GM23338 (cell line): Measurements from ENCODE around the gene HHAT. TPM values are rescaled to one million over a fixed set of nuclear protein-coding genes. Genes with fewer than 3 reads are reported as not detected.

Experiments used
- ATAC-seq: fragments of 200-7000 bp; cut with Tn5 transposase; 3 replicates; pipeline ENCODE4 v1.9.1; 2020
- DNase-seq: peaks from one replicate; pipeline ENCODE4 v3.0.0-alpha.2; 2015; ENCODE audit warnings: low spot score
- H2AFZ ChIP-seq: fragments of 200-600 bp; sonication (generic); 2 replicates; pipeline ENCODE4 v1.8.0; 2016; ENCODE audit warnings: antibody characterized with exemption, mild to moderate bottlenecking, moderate library complexity
- H3F3A ChIP-seq: fragments of 200-600 bp; sonication (generic); replicated peaks from 2 replicates; pipeline ENCODE4 v1.8.0; 2017; ENCODE audit warnings: antibody characterized with exemption, mixed run types, low read depth
- H3K27ac ChIP-seq: fragments of 200-600 bp; sonication (generic); 2 replicates; pipeline ENCODE4 v1.6.1; 2016; ENCODE audit warnings: low read depth
- H3K27me3 ChIP-seq: fragments of 200-600 bp; sonication (generic); 2 replicates; pipeline ENCODE4 v1.8.0; 2016; ENCODE audit warnings: mild to moderate bottlenecking, mixed run types, moderate library complexity; ENCODE audit not compliant: insufficient read depth
- H3K36me3 ChIP-seq: fragments of 200-600 bp; sonication (generic); 2 replicates; pipeline ENCODE4 v1.8.0; 2016; ENCODE audit warnings: mild to moderate bottlenecking; ENCODE audit not compliant: insufficient read depth
- H3K4me1 ChIP-seq: fragments of 200-600 bp; sonication (generic); 2 replicates; pipeline ENCODE4 v1.8.0; 2016; ENCODE audit warnings: mild to moderate bottlenecking, moderate library complexity; ENCODE audit not compliant: insufficient read depth
- H3K4me2 ChIP-seq: fragments of 200-600 bp; sonication (generic); 2 replicates; pipeline ENCODE4 v1.7.1; 2017; ENCODE audit warnings: mixed run types
- H3K4me3 ChIP-seq: fragments of 200-600 bp; sonication (generic); 2 replicates; pipeline ENCODE4 v1.6.1; 2016; ENCODE audit warnings: mixed run types
- H3K79me2 ChIP-seq: fragments of 200-600 bp; sonication (generic); replicated peaks from 2 replicates; pipeline ENCODE4 v1.8.0; 2017; ENCODE audit warnings: mild to moderate bottlenecking; ENCODE audit not compliant: insufficient read depth
- H3K9me2 ChIP-seq: fragments of 200-600 bp; sonication (generic); 2 replicates; pipeline ENCODE4 v1.8.0; 2017; ENCODE audit not compliant: insufficient read depth
- H4K20me1 ChIP-seq: fragments of 200-600 bp; sonication (generic); replicated peaks from 2 replicates; pipeline ENCODE4 v1.8.0; 2017; ENCODE audit warnings: mild to moderate bottlenecking; ENCODE audit not compliant: insufficient read depth
- H3K27ac Mint-ChIP-seq: 2 replicates; pipeline ENCODE4 v1.8.0; 2020; ENCODE audit warnings: inconsistent platforms, mild to moderate bottlenecking, moderate library complexity, mixed read lengths
- H3K27me3 Mint-ChIP-seq: 3 replicates; pipeline ENCODE4 v1.8.0; 2022; ENCODE audit warnings: low read depth, mild to moderate bottlenecking, moderate library complexity, mixed read lengths, inconsistent platforms; ENCODE audit not compliant: insufficient read depth, poor library complexity
- H3K36me3 Mint-ChIP-seq: 3 replicates; pipeline ENCODE4 v1.8.0; 2021; ENCODE audit warnings: low read depth, mild to moderate bottlenecking, inconsistent platforms, moderate library complexity, mixed read lengths
- H3K4me1 Mint-ChIP-seq: 3 replicates; pipeline ENCODE4 v1.8.0; 2020; ENCODE audit warnings: mild to moderate bottlenecking, inconsistent platforms, mixed read lengths
- H3K4me3 Mint-ChIP-seq: 3 replicates; pipeline ENCODE4 v1.8.0; 2021; ENCODE audit warnings: moderate library complexity, mild to moderate bottlenecking, inconsistent platforms, mixed read lengths
- H3K9me3 Mint-ChIP-seq: 3 replicates; pipeline ENCODE4 v1.8.0; 2020; ENCODE audit warnings: moderate library complexity, mild to moderate bottlenecking, inconsistent platforms, mixed read lengths
- CREB1 ChIP-seq: fragments of 250-450 bp; sonication (Bioruptor Pico); IDR thresholded peaks from 2 replicates; pipeline ENCODE4 v1.5.0; 2020; ENCODE audit warnings: low read depth, mild to moderate bottlenecking, moderate library complexity
- ETS1 ChIP-seq: IDR thresholded peaks from 2 replicates; pipeline ENCODE4 v1.6.1; 2016; ENCODE audit warnings: antibody characterized with exemption
- EZH2phosphoT487 ChIP-seq: fragments of 200-600 bp; sonication (generic); IDR thresholded peaks from one replicate; pipeline ENCODE4 v1.8.1; 2018; ENCODE audit warnings: antibody characterized with exemption; ENCODE audit not compliant: unreplicated experiment
- NANOG ChIP-seq: IDR thresholded peaks from 2 replicates; pipeline ENCODE4 v1.6.1; 2016; ENCODE audit warnings: antibody characterized with exemption, borderline replicate concordance
- STAT1 ChIP-seq: IDR thresholded peaks from one replicate; pipeline ENCODE4 v1.6.1; 2016; ENCODE audit warnings: antibody characterized with exemption; ENCODE audit not compliant: unreplicated experiment
- ZNF114 ChIP-seq: fragments of 250-450 bp; sonication (Bioruptor Pico); IDR thresholded peaks from 2 replicates; pipeline ENCODE4 v1.5.0; 2020; ENCODE audit warnings: mild to moderate bottlenecking, moderate library complexity
- ZNF331 ChIP-seq: fragments of 250-450 bp; sonication (Bioruptor Pico); IDR thresholded peaks from 2 replicates; pipeline ENCODE4 v1.5.0; 2020; ENCODE audit warnings: low read depth, mild to moderate bottlenecking, moderate library complexity
- polyA plus RNA-seq: library from polyadenylated mRNA; unstranded; fragments of >200 nt; fragmentation: Nextera tagmentation; extraction: Ambion mirVana; gene quantifications from 2 replicates; pipeline ENCODE4 v1.2.1, GENCODE V29; 2016
- total RNA-seq: library from RNA; depleted of rRNA; stranded (reverse); fragments of >200 nt; shearing (Covaris generic); gene quantifications from 2 replicates; pipeline ENCODE4 v1.2.3, GENCODE V29; 2014
- TF ChIP-seq, protein P1 (sequence below): IDR thresholded peaks from one replicate; pipeline ENCODE4 v1.6.1; 2018; ENCODE audit warnings: antibody characterized with exemption; ENCODE audit not compliant: unreplicated experiment
- TF ChIP-seq, protein P2 (sequence below): fragments of 250-450 bp; sonication (Bioruptor Pico); IDR thresholded peaks from 2 replicates; pipeline ENCODE4 v1.5.0; 2020; ENCODE audit warnings: mild to moderate bottlenecking, moderate library complexity

HHAT gene
- total and polyA plus RNA-seq, 2 experiments from 2014 or later: 0.11 to 0.66 TPM

GRCh38 chr1:210598135-210598652 is 269.5 kb downstream of the HHAT start:
- no peak overlapping the region for H3K4me3 Mint-ChIP-seq

More at GRCh38 chr1:210598135-210598652, 269.5 kb downstream of the HHAT start:
- TF ChIP-seq CREB1 (CRISPR knock-in tag): no peak
- TF ChIP-seq ZNF331 (CRISPR knock-in tag): no peak
- TF ChIP-seq NANOG: no peak
- no peak for TF ChIP-seq ZNF114
- TF ChIP-seq, protein P1, sequence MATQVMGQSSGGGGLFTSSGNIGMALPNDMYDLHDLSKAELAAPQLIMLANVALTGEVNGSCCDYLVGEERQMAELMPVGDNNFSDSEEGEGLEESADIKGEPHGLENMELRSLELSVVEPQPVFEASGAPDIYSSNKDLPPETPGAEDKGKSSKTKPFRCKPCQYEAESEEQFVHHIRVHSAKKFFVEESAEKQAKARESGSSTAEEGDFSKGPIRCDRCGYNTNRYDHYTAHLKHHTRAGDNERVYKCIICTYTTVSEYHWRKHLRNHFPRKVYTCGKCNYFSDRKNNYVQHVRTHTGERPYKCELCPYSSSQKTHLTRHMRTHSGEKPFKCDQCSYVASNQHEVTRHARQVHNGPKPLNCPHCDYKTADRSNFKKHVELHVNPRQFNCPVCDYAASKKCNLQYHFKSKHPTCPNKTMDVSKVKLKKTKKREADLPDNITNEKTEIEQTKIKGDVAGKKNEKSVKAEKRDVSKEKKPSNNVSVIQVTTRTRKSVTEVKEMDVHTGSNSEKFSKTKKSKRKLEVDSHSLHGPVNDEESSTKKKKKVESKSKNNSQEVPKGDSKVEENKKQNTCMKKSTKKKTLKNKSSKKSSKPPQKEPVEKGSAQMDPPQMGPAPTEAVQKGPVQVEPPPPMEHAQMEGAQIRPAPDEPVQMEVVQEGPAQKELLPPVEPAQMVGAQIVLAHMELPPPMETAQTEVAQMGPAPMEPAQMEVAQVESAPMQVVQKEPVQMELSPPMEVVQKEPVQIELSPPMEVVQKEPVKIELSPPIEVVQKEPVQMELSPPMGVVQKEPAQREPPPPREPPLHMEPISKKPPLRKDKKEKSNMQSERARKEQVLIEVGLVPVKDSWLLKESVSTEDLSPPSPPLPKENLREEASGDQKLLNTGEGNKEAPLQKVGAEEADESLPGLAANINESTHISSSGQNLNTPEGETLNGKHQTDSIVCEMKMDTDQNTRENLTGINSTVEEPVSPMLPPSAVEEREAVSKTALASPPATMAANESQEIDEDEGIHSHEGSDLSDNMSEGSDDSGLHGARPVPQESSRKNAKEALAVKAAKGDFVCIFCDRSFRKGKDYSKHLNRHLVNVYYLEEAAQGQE: no peak
- no peak for TF ChIP-seq EZH2phosphoT487
- TF ChIP-seq, protein P2, sequence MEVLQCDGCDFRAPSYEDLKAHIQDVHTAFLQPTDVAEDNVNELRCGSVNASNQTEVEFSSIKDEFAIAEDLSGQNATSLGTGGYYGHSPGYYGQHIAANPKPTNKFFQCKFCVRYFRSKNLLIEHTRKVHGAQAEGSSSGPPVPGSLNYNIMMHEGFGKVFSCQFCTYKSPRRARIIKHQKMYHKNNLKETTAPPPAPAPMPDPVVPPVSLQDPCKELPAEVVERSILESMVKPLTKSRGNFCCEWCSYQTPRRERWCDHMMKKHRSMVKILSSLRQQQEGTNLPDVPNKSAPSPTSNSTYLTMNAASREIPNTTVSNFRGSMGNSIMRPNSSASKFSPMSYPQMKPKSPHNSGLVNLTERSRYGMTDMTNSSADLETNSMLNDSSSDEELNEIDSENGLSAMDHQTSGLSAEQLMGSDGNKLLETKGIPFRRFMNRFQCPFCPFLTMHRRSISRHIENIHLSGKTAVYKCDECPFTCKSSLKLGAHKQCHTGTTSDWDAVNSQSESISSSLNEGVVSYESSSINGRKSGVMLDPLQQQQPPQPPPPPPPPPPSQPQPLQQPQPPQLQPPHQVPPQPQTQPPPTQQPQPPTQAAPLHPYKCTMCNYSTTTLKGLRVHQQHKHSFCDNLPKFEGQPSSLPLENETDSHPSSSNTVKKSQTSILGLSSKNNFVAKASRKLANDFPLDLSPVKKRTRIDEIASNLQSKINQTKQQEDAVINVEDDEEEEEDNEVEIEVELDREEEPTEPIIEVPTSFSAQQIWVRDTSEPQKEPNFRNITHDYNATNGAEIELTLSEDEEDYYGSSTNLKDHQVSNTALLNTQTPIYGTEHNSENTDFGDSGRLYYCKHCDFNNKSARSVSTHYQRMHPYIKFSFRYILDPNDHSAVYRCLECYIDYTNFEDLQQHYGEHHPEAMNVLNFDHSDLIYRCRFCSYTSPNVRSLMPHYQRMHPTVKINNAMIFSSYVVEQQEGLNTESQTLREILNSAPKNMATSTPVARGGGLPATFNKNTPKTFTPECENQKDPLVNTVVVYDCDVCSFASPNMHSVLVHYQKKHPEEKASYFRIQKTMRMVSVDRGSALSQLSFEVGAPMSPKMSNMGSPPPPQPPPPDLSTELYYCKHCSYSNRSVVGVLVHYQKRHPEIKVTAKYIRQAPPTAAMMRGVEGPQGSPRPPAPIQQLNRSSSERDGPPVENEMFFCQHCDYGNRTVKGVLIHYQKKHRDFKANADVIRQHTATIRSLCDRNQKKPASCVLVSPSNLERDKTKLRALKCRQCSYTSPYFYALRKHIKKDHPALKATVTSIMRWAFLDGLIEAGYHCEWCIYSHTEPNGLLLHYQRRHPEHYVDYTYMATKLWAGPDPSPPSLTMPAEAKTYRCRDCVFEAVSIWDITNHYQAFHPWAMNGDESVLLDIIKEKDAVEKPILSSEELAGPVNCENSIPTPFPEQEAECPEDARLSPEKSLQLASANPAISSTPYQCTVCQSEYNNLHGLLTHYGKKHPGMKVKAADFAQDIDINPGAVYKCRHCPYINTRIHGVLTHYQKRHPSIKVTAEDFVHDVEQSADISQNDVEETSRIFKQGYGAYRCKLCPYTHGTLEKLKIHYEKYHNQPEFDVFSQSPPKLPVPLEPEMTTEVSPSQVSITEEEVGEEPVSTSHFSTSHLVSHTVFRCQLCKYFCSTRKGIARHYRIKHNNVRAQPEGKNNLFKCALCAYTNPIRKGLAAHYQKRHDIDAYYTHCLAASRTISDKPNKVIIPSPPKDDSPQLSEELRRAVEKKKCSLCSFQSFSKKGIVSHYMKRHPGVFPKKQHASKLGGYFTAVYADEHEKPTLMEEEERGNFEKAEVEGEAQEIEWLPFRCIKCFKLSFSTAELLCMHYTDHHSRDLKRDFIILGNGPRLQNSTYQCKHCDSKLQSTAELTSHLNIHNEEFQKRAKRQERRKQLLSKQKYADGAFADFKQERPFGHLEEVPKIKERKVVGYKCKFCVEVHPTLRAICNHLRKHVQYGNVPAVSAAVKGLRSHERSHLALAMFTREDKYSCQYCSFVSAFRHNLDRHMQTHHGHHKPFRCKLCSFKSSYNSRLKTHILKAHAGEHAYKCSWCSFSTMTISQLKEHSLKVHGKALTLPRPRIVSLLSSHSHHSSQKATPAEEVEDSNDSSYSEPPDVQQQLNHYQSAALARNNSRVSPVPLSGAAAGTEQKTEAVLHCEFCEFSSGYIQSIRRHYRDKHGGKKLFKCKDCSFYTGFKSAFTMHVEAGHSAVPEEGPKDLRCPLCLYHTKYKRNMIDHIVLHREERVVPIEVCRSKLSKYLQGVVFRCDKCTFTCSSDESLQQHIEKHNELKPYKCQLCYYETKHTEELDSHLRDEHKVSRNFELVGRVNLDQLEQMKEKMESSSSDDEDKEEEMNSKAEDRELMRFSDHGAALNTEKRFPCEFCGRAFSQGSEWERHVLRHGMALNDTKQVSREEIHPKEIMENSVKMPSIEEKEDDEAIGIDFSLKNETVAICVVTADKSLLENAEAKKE (CRISPR knock-in tag): no peak
- TF ChIP-seq ETS1: no peak
- TF ChIP-seq STAT1: no peak
- DNase-seq (no peak), ATAC-seq (no peak)
- no peak overlapping the region for H3K27ac ChIP-seq
- Mint-ChIP-seq H3K27me3 (peaks cover 2% of the 10 kb centered on the region), H3K27ac (peak overlapping the region; percentile 28), H3K36me3 (no peaks in the 10 kb centered on the region), H3K4me1 (no peaks in the 10 kb centered on the region), H3K9me3 (no peaks in the 10 kb centered on the region)
- H3F3A ChIP-seq: no peaks in the 10 kb centered on the region
- H4K20me1 ChIP-seq: no peaks in the 10 kb centered on the region
- H3K9me2 ChIP-seq: no peaks in the 10 kb centered on the region
- H3K4me2 ChIP-seq: no peak overlapping the region
- no peaks in the 10 kb centered on the region for H3K4me1 ChIP-seq
- no peak overlapping the region for H3K4me3 ChIP-seq
- no peaks in the 10 kb centered on the region for H3K27me3 ChIP-seq
- no peaks in the 10 kb centered on the region for H3K79me2 ChIP-seq
- H3K36me3 ChIP-seq: no peaks in the 10 kb centered on the region
- H2AFZ ChIP-seq: no peak overlapping the region
